ENCODE measurements around the gene IQCK. TPM values are rescaled to one million over a fixed set of nuclear protein-coding genes. Genes with fewer than 3 reads are reported as not detected.

Gene IQCK
- polyA plus RNA-seq, 3 donors = 0.52 to 1.2 (median 0.58) TPM

DNA sequence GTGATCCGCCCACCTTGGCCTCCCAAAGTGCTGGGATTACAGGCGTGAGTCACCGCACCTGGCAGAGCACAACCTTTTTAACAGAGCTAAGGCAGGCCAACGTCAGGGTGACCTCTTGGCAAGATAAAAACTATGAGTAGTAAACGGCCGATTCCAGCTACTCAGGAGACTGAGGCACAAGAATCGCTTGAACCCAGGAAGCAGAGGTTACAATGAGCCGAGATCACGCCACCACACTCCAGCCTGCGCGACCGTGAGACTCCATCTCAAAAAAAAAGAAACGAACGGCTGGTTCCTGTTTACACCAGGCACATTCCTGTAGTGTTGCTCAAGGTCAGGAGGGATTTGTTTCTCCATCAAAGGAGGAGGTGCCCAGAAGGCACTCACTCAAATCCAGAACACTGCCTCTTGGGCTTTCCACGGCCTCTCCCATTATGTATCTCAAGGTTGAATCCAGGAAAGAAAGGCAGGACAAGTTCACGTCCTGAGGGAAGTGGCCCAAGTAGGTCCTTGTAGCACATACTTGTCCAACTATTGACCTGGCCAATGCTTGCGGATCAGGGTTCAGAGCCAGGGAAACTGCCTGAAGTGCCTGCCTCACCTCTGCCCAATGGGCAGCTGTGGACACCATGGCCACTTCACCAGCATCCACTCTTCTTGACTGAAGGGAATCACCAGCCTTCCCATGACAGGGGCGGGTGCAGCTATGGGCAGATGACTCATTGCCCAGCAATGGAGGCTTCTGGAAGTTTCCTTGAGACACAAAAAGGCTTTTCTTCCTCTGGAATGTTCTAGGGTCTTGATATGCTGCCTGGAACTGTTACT lies 13.5 kb upstream of the IQCK start:
- peaks cover 64 to 88% of the 10 kb centered on the region in 2 donors for H3K36me3 Mint-ChIP-seq
- Histone ChIP-seq H3K4me3 (replicated peaks in 1 of 3; ENCODE audit: low read depth in 2 of 3, low read length in 3 of 3) (no peak overlapping the region), H3K4me2 (replicated peaks; ENCODE audit: extremely low read depth, low read length, poor library complexity, severe bottlenecking) (no peak overlapping the region), H3K9ac (ENCODE audit: insufficient read depth, low read length, poor library complexity, severe bottlenecking) (no peak overlapping the region), H3K36me3 (replicated peaks in 1 of 2; ENCODE audit: control insufficient read depth in 1 of 2, insufficient read depth in 2 of 2, low read length in 2 of 2) (peaks cover 59 to 85% of the 10 kb centered on the region in 2 donors), H3K79me2 (ENCODE audit: insufficient read depth, low read length) (no peaks in the 10 kb centered on the region), H3K4me1 (ENCODE audit: control insufficient read depth in 1 of 2, insufficient read depth in 2 of 2, low read length in 2 of 2) (peaks cover 6 to 7% of the 10 kb centered on the region in 2 donors), H3K27me3 (ENCODE audit: control insufficient read depth in 2 of 2, insufficient read depth in 2 of 2, low read length in 2 of 2) (no peaks in the 10 kb centered on the region), H3K27ac (ENCODE audit: low read depth in 1 of 2, low read length in 2 of 2) (peak overlapping the region in 1 of 2 donors; percentile 1), H4K20me1 (ENCODE audit: insufficient read depth, low read length) (no peaks in the 10 kb centered on the region), H3K9me3 (replicated peaks in 1 of 2; ENCODE audit: control insufficient read depth in 1 of 2, insufficient read depth in 1 of 2, low read length in 2 of 2) (no peaks in the 10 kb centered on the region), H2AFZ (ENCODE audit: insufficient read depth, low read depth, low read length, poor library complexity, severe bottlenecking) (no peak overlapping the region)
- peaks cover 0 to 3% (median 0%) of the 10 kb centered on the region in 7 donors for H3K9me3 Mint-ChIP-seq
- H3K27me3 Mint-ChIP-seq (ENCODE audit: low read depth in 3 of 3) = no peaks in the 10 kb centered on the region
- DNase-seq = no peak
- no peak overlapping the region for H3K4me3 Mint-ChIP-seq
- intact Hi-C loops (cut with micrococcal nuclease) = no loop called here
- TF ChIP-seq, protein P1, sequence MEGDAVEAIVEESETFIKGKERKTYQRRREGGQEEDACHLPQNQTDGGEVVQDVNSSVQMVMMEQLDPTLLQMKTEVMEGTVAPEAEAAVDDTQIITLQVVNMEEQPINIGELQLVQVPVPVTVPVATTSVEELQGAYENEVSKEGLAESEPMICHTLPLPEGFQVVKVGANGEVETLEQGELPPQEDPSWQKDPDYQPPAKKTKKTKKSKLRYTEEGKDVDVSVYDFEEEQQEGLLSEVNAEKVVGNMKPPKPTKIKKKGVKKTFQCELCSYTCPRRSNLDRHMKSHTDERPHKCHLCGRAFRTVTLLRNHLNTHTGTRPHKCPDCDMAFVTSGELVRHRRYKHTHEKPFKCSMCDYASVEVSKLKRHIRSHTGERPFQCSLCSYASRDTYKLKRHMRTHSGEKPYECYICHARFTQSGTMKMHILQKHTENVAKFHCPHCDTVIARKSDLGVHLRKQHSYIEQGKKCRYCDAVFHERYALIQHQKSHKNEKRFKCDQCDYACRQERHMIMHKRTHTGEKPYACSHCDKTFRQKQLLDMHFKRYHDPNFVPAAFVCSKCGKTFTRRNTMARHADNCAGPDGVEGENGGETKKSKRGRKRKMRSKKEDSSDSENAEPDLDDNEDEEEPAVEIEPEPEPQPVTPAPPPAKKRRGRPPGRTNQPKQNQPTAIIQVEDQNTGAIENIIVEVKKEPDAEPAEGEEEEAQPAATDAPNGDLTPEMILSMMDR (IDR thresholded peaks at IDR 0.05) = no peak
- WGBS (ENCODE audit: insufficient coverage) = 93% methylated on average over 14 of the region's 18 CpGs
- peaks cover 7% of the 10 kb centered on the region for H3K4me1 Mint-ChIP-seq
- H3K27ac Mint-ChIP-seq = peak overlapping the region in 5 of 7 donors; percentile 0 to 60 (median 31)

DNA sequence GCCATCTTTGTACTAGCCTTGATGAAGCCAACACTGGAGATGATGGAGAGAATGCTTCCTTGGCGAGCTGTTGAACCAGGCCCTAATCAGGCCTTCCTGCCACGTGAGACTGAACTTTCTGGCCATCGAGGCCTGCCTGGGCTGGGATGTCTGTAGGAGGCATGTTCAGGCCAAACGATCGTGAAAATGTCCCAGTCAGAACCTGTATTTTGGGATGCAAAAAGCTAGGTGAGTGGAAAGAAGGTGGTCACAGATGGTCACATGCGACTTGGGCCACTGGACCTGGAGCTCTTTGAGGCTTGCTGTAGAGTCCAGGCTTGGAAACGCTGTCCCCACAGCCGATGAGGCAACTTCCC lies 12.9 kb upstream of the IQCK start:
- H3K27me3 ChIP-seq (ENCODE audit: control insufficient read depth in 2 of 2, insufficient read depth in 2 of 2, low read length in 2 of 2) = no peaks in the 10 kb centered on the region
- H3K4me3 ChIP-seq (replicated peaks in 1 of 3; ENCODE audit: low read depth in 2 of 3, low read length in 3 of 3) = no peak overlapping the region
- no peak overlapping the region for H3K9ac ChIP-seq (ENCODE audit: insufficient read depth, low read length, poor library complexity, severe bottlenecking)
- no peaks in the 10 kb centered on the region for H3K27me3 Mint-ChIP-seq (ENCODE audit: low read depth in 3 of 3)
- no peaks in the 10 kb centered on the region for H3K79me2 ChIP-seq (ENCODE audit: insufficient read depth, low read length)
- 93% methylated on average over 5 of the region's 8 CpGs for WGBS (ENCODE audit: insufficient coverage)
- H3K9me3 Mint-ChIP-seq = peaks cover 0 to 3% (median 0%) of the 10 kb centered on the region in 7 donors
- H3K36me3 Mint-ChIP-seq = peaks cover 64 to 88% of the 10 kb centered on the region in 2 donors
- DNase-seq = no peak
- H3K27ac Mint-ChIP-seq = peak overlapping the region in 1 of 7 donors; percentile 53
- no peak overlapping the region for H3K4me2 ChIP-seq (replicated peaks; ENCODE audit: extremely low read depth, low read length, poor library complexity, severe bottlenecking)
- H3K9me3 ChIP-seq (replicated peaks in 1 of 2; ENCODE audit: control insufficient read depth in 1 of 2, insufficient read depth in 1 of 2, low read length in 2 of 2) = no peaks in the 10 kb centered on the region
- H3K4me1 ChIP-seq (ENCODE audit: control insufficient read depth in 1 of 2, insufficient read depth in 2 of 2, low read length in 2 of 2) = peaks cover 6 to 7% of the 10 kb centered on the region in 2 donors
- no peak overlapping the region for H3K4me3 Mint-ChIP-seq
- peaks cover 7% of the 10 kb centered on the region for H3K4me1 Mint-ChIP-seq
- no peaks in the 10 kb centered on the region for H4K20me1 ChIP-seq (ENCODE audit: insufficient read depth, low read length)
- TF ChIP-seq, protein P1 (IDR thresholded peaks at IDR 0.05) = no peak
- H3K36me3 ChIP-seq (replicated peaks in 1 of 2; ENCODE audit: control insufficient read depth in 1 of 2, insufficient read depth in 2 of 2, low read length in 2 of 2) = peaks cover 58 to 85% of the 10 kb centered on the region in 2 donors
- intact Hi-C loops (cut with micrococcal nuclease) = no loop called here
- H2AFZ ChIP-seq (ENCODE audit: insufficient read depth, low read depth, low read length, poor library complexity, severe bottlenecking) = no peak overlapping the region
- H3K27ac ChIP-seq (ENCODE audit: low read depth in 1 of 2, low read length in 2 of 2) = no peak overlapping the region
